NCI-H446 (cell line): ENCODE measurements around the gene PML.
"Not testable (repeated sequence)": the region's sequence is repeated elsewhere in the genome, so short reads cannot be mapped to it uniquely, and the experiment has no call there.

Experiments
- DNase-seq, 2 experiments: peaks; one replicate each; lab custom pipeline; 2025; lab: John Stamatoyannopoulos, UW

PML gene

DNA sequence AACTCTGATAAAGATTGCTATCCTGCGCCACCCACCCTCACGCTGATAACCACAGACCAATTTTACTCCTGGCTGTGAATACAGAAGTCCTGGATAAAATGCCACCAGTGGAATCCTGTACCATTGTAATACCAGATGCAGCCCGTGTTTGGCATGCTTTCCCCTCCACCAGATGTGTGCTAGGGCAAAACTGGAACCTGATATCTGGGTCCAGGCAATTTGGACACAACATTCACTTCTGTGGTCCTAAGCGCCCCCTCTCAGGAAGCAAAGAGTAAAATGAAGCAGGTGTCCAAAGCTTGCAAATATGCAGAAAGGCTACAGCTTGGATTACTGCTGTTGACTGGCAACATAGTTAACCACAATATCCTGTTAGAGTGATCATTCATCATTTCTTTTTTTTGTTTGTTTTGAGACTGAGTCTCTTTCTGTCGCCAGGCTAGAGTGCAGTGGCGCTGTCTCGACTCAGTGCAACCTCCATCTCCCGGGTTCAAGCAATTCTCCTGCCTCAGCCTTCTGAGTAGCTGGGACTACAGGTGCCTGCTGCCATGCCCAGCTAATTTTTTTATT, 35.4 kb upstream of the PML start:
- DNase-seq = peak in 1 of 2 experiments; percentile 5

DNA sequence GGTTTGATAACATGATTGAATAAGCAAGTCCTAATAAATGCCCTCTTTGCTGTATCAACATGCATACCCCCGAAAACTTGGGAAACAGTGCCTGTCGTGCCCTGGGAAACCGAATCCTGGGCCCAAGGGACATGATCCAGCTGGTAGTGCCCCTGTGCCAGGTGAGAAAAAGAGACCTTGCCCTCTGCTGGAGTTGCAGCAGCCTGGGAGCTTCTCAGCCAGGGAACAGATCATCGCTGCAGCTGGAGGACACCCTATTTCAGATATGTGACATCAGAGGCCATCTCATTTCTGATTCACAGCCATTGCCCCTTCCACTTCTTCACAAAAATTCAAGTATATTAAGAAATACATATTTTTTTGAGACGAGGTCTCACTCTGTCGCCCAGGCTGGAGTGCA, 34.7 kb upstream of the PML start:
- DNase-seq = no peak

DNA sequence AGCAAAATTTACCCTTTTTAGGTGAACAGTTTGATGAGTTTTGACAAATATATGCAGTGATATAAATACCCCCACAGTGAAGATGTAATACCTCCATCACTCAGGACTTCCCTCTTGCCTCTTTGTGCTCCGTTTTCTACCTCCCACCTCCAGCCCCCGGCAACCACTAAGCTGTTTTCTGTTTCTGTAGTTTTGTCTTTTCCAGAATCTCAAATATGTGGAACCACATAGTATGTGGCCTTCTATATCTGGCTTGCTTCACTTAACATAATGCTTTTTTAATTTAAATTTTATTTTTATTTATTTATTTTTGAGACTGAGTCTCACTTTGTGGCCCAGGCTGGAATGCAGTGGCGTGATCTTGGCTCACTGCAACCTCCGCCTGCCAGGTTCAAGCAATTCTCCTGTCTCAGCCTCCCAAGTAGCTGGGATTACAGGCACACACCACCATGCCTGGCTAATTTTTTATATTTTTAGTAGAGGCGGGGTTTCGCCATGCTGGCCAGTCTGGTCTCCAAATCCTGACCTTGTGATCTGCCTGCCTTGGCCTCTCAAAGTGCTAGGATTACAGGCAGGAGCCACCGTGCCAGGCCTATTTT, 33.9 kb upstream of the PML start:
- not testable (repeated sequence) for DNase-seq

GRCh38 chr15:73962433-73962832, 32.1 kb upstream of the PML start:
- DNase-seq = no peak

DNA sequence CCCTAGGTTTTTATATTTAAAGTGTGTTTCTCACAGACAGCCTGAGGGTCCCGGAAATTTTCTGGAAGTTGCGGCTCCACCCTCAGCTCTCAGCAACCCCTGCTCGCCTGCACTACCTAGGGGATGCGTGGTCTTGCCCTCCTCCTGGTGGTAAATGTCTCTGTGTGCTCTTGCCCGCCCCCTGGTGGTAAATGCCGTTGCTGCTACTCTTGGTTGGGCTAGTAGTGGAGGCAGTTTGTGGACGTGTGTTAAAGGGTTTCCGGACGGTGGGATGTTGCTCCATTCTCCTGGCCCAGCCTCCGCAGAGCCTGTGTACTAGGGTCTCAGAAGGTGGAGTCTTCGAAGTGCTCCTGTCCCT, 29.8 kb upstream of the PML start:
- DNase-seq = peak; percentile 31 to 69

DNA sequence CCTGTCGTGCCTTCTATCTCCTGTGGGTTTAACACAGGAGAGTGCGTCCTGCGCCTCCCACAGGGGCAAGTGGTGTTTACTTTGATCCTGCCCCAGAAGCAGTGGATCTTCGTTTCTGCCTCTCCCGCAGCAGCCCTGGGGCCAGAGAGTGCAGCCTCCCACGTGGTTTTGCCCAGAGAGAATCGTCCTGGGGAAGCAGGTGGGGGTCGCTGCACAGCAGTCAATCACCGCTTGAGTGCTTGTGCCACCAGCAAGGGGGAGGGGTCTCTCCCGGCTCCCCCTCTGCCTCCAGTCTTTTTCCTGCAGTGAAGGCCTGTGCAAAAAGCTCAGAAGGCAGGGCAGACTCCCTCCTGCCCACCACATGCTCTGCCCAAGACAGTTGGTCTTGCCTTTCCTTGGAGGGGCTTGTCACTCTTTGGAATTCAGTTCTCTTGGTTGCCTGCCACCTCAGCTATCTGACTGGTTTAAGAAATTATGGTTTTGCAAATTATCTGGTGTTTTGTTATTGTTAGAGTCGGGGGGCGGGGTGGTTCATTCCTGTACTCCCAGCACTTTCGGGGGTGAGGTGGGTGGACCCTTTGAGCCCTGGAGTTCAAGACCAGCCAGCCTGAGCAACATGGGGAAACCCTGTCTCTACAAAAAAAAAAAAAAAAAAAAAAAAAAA, 29.3 kb upstream of the PML start:
- DNase-seq = no peak

- DNase-seq = no peak
Observed at GRCh38 chr15:73965758-73966113, 28.8 kb upstream of the PML start.

GRCh38 chr15:73968461-73968860, 26.1 kb upstream of the PML start:
- DNase-seq = no peak

GRCh38 chr15:73969151-73969759, 25.3 kb upstream of the PML start:
- no peak for DNase-seq

DNA sequence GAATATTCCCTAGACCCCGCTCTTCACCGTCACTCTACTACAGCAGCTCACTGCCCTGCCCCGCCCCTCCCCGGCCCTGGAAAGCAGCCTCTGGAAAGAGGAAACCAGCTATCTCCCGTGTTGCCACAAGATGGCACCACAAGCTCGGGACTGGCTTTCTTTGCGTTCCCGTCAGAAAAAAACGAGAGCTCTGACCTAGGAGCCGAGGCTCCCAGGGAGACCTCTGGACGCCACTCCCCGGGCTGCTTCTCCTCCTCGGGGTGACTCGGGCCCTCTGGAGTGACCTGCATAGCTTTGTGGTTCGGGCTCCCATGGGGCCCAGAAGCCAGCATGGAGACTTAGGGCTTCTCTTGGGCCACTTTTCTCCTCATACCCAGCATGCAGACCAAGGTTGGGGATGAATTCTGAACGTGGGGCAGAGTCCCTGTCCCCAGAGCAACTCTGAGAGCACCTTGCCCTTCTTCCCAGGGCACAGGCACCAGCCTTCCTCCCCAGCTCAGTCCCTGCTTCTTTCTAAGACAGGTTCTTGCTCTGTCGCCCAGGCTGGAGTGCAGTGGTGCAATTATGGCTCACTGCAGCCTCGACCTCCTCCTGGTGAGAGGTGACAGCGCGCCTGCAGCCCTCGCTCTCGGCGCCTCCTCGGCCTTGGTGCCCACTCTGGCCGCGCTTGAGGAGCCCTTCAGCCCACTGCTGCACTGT, 21.4 kb upstream of the PML start:
- peak; percentile 70 to 90 for DNase-seq

- not testable (repeated sequence) for DNase-seq
Observed at GRCh38 chr15:73973683-73974200, 20.8 kb upstream of the PML start.

DNA sequence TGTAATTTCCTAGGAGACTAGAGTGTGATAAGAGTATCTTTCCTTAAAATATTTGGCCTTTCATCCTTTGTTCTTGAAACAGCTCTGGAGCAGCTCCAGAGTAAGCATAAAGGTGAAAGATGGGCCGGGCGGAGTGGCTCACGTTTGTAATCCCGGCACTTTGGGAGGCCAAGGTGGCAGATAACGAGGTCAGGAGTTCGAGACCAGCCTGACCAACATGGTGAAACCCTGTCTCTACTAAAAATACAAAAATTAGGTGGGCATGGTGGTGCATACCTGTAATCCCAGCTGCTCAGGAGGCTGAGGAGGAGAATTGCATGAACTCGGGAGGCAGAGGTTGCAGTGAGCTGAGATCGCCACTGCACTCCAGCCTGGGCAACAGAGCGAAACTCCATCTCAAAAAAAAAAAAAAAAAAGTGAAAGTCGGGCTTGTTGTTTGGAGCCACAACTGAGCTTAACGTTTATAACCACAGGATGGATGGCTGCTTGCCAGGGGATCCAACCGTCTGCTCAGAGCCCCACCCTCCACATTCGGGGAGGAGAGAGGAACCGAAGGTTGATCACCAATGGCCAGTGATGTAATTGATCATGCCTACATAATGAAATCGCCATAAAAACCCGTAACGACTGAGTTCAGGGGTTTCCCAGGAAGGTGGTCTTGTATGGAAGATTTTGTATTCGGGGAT, 18.9 kb upstream of the PML start:
- DNase-seq = peak in 1 of 2 experiments; percentile 31

DNA sequence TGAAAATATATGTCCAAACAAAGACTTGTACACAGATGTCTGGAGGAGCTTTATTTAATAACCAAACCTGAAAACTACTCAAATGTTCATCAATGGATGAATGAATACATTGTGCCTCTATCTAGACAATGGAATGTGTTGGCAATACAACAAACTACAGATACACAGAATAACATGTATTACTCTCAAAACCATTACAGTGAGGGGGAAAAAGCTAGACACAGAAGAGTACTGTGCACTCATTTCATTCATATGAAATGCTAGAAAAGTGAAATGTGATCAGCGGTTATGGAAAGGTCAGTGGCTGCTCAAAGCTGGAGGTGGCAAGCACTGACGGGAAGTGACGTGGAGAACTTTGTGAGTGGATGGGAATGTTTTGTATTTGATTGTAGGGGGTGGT, 15.6 kb upstream of the PML start:
- DNase-seq = no peak

DNA sequence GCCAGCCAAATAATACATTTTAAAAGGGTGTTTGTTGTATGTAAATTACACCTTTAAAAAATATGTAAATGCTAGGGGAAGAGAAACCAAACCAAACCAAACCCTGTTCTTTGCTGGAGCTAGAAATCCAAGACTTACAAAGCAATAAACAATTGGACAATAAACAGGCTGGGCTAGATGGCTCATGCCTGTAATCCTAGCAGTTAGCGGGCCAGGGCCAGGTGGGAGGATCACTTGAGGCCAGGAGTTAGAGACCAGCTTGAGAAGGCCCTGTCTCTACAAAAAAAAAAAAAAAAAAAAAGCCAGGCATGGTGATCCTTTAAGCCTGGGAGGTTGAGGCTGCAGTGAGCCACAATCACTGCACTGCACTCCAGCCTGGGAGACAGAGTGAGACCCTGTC, 14.9 kb upstream of the PML start:
- no peak for DNase-seq

DNA sequence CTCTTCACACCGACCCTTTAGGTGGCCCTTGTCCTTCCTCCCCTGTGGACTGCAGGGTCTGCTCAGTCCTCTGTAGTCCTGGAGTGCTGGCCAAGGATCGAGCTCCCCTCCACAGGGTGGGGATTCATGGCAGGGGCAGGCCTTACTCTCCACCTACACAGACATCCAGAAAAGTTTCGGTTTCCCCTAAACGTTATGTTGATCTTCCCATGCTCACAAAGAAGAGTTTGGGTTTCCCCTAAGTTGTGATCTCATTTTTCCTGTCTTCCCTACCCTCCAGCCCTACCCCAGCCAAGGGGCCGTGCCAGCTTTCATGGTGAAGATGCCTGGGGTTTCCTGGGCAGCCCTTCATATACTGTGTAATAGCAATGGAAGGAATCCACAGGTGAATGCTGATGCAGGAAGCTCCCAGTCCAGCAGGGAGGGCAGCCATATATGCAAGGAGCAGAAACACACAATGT, 12.7 kb upstream of the PML start:
- DNase-seq = no peak

DNA sequence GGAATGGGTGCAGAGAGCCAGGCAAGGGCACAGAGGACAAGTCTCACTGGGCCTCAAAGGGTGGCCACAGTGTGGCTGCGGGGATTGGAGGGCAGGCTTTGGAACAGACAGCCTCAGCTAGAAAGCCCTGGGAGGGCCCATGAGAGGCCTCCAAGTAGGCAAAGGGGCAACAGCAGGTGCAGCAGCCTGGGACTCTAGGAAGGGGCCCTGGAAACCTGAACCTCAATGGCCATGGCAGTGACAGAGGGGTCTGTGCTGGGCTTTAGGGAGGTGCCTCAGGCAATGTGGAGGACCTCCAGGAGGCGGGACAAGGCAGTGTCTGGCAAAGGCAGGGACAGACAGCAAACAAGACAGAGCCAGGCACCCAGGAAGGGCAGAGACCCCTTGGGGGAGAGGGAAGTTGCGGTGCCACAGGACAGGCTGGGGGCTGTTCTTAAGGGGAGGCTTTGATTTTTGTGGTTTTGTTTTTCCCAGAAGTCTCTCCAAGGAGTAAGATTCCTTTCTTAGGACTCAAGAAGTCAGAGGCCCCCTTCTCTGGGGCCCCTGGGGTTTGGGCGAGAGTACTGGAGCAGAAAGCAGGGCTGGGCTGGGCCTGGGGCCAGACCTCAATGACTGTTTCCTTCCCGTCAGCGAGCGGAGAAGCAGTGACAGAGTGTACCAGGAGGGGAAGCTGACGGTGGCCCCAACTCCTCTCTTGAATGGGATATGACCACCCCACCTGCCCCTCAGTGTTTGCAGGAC, 12.1 kb upstream of the PML start:
- DNase-seq = peak; percentile 17 to 56

GRCh38 chr15:73983211-73983727, 11.2 kb upstream of the PML start:
- DNase-seq = peak; percentile 68 to 85

DNA sequence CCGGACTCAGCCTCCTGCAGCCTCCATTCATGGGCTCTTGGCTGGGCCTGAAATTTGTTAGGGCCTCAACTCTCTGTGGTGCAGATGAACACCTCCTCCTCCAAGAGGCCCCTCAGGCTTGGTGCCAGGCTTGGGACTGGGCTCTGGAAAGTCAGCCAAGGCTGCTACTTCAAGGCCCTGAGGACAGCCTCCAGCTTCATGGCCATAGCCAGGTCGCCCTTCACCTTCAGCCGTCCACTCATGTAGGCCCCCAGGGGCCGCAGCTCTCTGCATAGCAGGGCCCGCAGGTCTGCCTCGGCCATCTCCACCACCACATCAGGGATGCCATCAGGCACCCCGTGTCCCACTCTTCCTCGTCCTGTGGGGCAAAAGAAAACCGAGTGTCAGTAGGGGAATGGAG, 10.7 kb upstream of the PML start:
- DNase-seq = peak in 1 of 2 experiments; percentile 75

DNA sequence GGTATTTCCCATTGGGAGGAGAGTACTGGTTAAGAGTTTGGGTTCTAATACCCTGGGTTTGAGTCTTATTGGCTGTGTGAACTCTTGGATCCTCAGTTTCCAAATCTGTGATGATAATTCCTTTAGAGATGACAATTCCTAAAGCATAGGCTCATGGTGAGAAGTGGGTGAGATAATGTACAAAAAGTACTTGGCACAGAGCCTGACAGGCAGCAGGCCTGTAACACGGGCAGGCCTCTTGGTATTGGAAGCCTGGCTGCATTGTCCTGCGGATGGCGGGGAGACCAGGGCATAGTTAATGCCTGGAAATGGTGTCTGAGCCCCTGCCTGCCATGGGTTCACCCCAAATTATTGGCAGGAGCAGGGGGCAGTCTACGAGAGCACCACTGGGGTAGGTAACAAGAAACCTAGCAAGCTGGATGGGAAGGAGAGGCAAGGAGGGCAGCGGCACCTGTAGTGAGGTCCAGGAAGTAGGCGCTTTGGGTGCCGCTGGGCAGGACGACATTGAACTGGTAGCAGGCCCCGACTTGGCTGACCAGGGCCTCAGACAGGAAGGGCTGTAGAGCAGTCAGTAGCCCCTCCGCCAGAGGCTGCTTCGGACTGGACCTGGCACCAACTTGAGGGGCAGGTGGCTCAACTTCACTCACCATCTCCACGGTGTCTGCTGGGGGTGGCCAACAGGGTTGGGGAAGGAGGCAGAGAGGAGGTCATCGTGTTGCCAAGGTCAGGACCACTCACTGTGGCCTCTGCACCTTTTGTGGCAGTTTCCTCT, 10.1 kb upstream of the PML start:
- DNase-seq = peak; percentile 16 to 28
